HG03039 (cell line): ENCODE results near the gene CEP83.

Experiments
- ATAC-seq: cut with Tn5 transposase; IDR thresholded peaks from one replicate; pipeline ENCODE4 v1.9.1; 2021; ENCODE audit warnings: mild to moderate bottlenecking, moderate library complexity; ENCODE audit not compliant: unreplicated experiment

The CEP83 gene

GRCh38 chr12:94273272-94273671 lies 186.4 kb downstream of the CEP83 start:
- ATAC-seq, result no peak

GRCh38 chr12:94272280-94272679 lies 187.4 kb downstream of the CEP83 start:
- ATAC-seq, result no peak

DNA sequence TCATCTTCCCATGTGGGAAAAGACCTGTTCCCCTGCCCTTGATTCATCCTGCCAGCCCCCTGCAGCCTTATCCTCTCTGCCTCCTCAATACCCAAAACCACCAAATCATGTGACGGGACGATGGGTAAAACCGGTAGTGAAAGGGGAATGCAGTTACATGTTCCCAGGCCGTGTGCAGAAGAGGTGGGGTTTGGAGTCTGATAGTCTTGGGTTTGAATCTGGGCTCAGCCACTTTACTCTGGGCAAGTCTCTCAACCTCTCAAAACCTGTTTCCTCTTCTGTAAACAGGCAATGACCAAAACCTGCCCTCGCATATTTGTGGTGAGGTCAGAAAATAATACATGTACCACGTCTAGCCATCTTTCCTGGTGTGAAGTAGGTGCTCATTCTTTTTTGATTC lies 188.3 kb downstream of the CEP83 start:
- ATAC-seq, result no peak

- ATAC-seq, result no peak
Measured at GRCh38 chr12:94269316-94269999, 190.2 kb downstream of the CEP83 start.

DNA sequence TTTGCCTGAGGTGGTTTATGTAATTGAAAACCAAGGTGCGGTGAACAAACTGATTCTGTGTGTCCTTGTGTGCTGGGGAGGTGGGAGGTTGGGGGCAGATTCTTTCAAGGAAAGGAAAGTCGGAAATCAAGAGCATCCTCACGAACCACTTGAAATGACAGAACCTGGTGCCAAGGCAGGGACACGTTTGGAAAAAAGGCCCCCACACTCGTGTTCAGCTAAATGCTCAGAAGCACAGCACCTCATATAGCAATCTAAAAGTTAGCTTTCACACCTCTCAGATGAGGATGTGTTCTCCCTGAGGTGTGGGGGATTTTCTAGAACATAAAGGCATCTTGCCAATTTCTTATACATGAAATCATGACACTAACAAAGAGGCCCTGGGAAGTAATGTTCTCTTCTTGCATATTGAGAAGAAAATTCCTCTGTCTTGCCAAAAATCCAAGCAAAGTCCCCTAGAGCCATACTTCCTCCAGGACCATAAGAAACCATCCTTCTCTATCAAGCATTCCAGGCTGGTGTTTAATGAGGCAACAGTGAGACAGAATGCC lies 191.7 kb downstream of the CEP83 start:
- ATAC-seq, result no peak

- ATAC-seq, result no peak
Measured at GRCh38 chr12:94267537-94267872, 192.2 kb downstream of the CEP83 start.

GRCh38 chr12:94266796-94267536 lies 192.7 kb downstream of the CEP83 start:
- no peak for ATAC-seq

- ATAC-seq, result no peak
Measured at GRCh38 chr12:94265966-94266745, 193.5 kb downstream of the CEP83 start.

DNA sequence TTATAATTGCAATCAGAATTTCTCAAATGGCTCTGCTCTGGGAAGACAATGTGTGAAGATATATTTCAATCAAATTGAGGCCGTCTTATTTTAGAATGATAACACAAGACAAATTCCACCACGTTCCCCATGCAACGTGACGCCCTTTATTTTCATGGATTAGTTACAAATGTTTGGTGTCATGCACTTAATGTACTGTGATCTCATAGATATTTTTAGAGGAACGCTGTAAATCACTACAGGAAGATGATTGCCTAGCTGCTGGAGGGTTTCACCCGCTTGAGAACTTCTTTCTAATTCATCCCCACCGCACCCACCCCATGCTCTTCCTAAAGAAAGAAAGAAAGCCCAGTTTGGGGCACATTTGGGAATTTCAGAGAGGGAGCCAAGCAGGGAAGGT lies 194.1 kb downstream of the CEP83 start:
- no peak for ATAC-seq

- ATAC-seq, result no peak
Measured at GRCh38 chr12:94264736-94265485, 194.8 kb downstream of the CEP83 start.

- no peak for ATAC-seq
Measured at GRCh38 chr12:94263905-94264561, 195.6 kb downstream of the CEP83 start.

DNA sequence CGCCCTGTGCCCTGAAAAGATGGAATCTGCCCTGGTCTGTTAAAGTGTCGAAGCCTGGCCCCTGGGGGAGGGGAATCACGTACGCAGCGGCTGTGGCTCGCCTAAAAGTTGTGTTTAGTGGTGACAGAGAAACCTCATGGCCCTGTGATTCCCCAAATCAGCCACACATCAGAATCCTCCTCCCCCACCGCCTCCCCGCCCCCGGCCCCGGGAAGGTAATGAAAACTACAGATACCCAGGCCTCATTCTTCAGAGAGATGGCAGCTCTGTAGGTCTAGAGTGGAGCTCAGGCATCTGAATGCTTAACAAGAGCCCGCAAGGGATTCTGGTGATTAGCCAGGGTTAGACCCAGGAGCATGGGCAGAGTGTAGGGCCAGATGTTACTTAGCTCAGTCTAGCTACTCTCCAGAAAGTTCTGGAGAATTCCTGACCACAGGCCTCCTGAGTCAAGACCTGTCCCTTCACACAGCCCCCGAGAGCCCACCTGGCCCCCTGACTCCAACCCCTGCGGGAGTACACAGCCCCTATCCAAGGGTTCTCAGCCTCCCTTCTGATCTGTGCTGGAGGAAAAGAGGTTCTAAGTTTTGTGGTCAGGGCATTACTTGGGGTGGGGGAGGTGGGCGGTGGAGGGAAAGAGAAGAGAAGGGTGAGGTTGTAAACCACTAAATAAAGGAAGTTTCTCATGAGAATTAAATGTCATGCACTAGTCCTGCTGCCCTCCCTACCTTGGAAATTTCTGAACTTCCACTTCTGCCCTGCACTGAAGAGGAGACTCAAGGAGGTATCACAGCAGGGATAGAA lies 196.5 kb downstream of the CEP83 start:
- no peak for ATAC-seq

DNA sequence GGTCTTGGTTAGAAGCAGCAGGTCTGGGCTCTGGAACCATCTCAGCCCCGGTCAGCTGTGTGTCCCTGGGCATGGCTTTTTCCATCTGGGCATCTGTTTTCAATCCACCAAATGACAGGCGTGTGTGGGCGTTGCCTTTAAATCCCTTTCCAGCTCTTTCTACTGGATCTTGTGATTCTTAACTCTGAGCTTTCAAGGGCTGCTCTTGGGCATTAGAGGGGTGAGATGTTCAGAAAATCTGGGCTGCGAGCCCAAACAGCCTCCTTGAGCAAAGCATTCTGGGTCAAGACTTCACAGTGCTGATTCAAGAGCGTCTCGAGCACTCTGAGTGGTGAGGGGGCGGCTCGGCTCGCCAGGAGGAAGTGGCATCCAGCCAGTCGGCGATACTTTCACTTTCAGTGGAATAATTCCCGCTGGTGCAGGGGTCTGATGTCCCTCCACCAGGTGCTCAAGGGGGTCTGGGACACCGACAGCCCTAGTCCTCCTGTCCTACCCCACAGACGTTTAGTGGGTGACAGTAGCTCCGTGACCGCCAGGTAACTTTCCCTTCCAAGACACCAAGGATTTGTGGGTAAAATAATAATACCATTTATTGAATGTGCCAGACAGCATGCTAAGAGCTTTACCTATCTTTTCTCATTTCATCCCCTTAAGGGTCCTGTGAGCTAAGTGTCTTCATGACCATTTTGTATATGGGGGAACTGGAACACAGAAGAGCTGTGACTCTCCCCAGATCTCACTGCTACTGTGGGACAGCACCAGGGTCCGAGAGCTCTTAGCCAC lies 197.2 kb downstream of the CEP83 start:
- peak; percentile 33 for ATAC-seq

DNA sequence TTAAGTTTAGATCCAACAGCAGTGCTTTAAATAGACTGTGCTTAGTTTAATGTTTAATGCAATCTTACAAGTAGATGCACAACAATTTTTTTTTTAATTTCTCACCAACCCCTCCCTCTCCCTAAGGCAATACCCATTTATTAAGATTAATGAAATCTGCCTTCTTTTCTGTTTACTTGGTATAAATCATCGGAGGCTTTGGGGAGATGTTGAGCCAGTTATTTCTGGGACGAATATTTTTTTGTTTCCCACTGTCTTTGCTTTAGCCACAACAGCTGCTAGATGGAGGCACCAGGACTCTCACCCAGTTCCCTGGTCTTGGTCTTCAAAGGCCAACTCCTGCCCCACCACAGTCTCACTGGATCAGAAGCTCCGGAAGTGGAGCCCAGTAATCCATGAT lies 197.9 kb downstream of the CEP83 start:
- ATAC-seq, result no peak

- no peak for ATAC-seq
Measured at GRCh38 chr12:94261119-94261518, 198.5 kb downstream of the CEP83 start.

- no peak for ATAC-seq
Measured at GRCh38 chr12:94260717-94261116, 198.9 kb downstream of the CEP83 start.

- ATAC-seq, result no peak
Measured at GRCh38 chr12:94260017-94260416, 199.7 kb downstream of the CEP83 start.

- ATAC-seq, result peak; percentile 49
Measured at GRCh38 chr12:94258593-94258992, 201.1 kb downstream of the CEP83 start.
